Germinal center (tissue), 1 donor: ENCODE data around the gene MBD3.
A peak's percentile ranks its signal among the peaks of the same experiment; 100 is the strongest.

Source experiments
- DNase-seq: peaks from one replicate; pipeline ENCODE4 v3.0.0; 2012; ENCODE audit warnings: mixed read lengths, low spot score

Gene MBD3

DNA sequence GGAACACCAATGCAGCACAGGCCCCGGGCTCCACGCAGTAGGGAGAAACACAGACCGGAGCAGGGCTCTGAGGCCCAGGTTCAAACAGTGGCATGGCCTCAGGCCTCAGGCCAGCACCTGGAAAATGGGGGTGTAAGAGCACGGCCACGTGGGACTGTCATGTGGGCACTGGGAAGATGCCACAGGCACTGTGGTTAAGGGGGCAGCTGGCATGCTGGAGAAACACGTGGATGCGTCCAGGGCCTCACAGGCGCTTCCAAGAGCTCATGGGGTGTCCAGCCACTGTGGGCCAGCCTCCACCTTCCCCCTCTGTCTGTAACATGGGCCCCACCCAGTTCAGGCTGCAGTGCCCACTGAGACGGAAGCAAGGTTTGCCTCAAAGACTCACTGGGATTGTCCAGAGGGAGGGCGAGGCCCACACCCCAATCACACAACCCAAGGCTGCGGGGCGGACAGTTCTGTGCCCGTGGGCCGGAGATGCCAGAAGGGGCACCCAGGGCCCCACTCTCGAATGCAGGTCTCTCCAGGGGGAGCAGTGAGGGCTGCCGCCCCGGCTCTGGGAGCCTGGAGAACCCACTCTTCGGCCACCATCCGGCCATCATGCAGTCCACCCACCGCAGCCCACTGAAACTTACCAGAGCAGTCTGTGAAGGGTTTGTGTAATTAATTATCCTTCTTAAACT is 6.3 kb upstream of the MBD3 start:
- no peak for DNase-seq

DNA sequence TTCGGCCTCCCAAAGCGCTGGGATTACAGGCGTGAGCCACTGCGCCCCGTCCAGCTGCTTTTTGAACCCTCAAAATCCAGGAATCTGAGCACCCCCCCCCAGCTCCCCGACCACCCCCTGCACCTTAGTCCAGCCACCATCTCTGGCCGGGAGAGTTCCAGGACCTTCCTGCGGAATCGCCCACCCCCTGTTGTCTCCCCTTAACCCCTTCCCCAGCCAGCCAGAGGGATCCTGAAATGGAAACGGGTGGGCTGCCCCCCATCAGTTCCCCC is 772 bp upstream of the MBD3 start:
- no peak for DNase-seq

DNA sequence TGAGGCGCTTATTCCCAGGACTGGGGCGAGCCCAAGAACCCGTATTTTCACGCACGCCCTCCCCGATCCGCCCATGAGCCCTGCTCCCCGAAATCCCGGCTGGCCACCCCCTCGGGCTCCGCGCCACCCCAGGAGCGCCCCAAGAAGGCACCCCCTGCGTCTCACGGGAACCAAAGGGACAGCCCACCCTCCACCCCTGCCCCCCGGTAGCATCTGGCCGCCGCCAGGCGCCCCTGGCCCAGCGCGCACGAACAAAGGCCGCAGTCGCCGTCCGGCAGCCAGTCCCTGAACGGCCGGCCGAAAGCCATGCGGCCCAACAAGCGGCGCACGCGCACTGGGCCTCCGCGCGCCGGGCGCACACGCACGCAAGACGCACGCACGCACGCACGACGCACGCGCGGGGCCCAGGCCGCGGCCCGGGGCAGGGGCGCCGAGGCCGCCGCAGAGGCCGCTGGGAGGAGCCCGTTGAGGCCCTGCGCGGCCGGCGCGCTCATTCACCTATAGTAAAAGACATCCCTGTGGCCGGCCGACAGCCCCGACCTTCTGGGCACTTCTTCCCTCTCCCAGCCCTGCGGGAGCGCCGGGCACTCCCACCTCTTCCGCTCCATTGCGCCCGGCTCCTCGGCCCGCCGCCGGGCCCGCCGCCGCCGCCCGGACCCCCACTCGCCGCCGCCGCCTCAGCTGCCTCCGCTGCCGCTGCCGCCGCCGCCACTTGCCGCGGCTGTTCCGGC is 476 bp downstream of the MBD3 start:
- peak; percentile 95 for DNase-seq

- DNase-seq, result no peak
These were observed 1.1 kb downstream of the MBD3 start for GRCh38 chr19:1591421-1592023.

- no peak for DNase-seq
These were observed 1.8 kb downstream of the MBD3 start for GRCh38 chr19:1590641-1591397.

GRCh38 chr19:1587872-1588271 is 4.8 kb downstream of the MBD3 start:
- no peak for DNase-seq

- no peak for DNase-seq
These were observed 7.5 kb downstream of the MBD3 start for GRCh38 chr19:1585243-1585580.

- DNase-seq, result no peak
These were observed 8.0 kb downstream of the MBD3 start for GRCh38 chr19:1584500-1585242.

- no peak for DNase-seq
These were observed 10.5 kb downstream of the MBD3 start for GRCh38 chr19:1582201-1582600.

- no peak for DNase-seq
These were observed 11.7 kb downstream of the MBD3 start for GRCh38 chr19:1580957-1581356.

DNA sequence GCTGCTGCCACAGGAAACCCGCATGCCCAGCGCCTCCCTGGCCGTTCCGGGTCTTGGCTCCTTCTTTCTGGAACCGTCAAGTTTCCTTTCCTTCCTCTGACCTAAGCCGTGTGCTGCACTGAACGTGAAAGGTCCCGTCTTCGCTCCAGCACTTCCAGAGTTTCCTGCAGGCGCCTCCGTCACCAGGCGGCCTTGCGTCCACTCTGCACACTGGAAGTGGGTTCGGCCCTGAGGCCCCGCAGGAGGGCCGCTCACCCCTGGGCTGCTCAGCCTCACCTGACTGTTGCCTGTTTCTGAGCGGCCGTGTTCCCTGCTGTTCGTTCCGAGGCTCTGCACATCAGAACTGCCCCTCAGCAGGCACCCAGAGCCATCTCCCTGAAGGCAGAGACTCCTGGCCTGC is 12.3 kb downstream of the MBD3 start:
- DNase-seq, result no peak

GRCh38 chr19:1579222-1579621 is 13.4 kb downstream of the MBD3 start:
- no peak for DNase-seq

- no peak for DNase-seq
These were observed 14.6 kb downstream of the MBD3 start for GRCh38 chr19:1577929-1578618.

DNA sequence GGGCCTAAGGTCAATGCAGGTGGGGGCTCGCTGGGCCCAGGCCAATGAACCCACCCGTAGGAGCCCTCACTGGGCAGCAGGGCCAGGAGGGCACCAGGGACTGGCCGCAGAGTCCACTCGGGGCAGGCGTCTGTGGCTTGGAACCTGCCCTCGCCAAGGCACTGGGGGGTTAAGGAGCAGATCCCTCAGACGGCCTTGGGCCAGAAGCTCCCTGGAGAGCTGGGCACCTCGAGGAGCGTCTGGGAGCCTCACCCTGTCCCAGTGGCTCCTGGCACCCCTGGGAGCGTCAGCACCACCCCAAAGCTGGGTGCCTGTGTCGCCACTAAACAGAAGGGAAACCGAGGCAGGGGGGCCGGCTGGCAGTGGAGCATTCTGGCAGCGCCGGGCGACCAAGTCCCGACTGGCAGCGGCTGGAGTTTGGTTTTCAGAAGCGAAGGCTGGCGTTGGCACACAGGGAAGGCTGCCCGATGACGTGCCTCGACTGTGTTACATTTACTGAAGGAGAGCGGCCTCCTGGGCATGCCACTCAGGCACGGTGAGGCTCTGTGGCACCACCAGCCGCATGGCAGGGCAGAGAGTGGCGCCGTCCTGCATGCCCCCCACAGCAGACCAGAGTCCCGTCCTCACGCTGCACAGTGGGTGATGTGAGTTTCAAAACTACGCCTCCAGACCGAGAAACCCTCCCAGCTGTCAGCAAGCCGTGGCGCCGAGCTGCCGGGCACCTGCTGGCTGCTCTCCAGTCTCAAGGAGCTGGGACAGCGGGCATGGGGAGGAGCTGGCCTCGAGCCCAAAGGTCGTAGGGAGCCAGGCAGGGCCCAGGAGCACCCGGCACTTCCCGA is 15.4 kb downstream of the MBD3 start:
- no peak for DNase-seq

- DNase-seq, result no peak
These were observed 16.2 kb downstream of the MBD3 start for GRCh38 chr19:1576242-1577089.

GRCh38 chr19:1575323-1576241 is 17.1 kb downstream of the MBD3 start:
- no peak for DNase-seq

DNA sequence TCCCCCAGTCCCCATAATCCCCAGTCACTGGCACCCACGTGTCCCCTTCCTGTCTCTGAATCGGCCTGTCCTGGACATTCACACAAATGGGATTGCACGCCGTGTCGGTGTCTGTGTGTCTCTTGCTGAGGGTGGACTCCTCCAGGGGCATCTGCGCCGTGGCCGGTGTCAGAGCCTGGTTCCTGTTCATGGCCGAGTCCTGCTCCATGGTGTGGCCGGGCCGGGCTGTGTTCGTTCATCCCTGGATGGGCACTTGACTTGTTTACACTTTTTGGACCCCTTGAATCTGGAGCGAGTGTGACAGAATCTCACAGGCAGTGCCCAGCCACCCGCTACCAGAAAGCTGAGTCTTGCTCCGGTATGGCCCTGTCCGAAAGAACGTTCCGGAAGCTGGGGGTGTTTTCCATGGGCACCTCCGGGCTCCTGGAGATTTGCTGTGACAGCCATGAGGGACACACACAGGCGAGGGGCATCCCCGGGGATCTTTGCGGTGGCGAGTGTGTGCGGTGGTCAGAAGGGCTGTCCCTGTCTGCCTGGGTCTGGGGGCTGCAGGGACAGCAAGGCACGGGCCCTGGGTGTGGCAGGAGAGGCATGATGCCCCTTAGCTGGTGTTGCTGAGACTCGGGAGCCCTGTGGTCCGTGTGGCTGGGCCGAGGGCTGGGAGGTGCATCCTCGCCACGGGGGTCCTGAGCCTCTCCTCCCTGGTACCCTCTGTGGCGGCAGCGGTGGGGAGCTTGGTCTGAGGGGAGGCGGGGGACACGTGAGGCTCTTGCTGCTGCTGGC is 18.1 kb downstream of the MBD3 start:
- no peak for DNase-seq

DNA sequence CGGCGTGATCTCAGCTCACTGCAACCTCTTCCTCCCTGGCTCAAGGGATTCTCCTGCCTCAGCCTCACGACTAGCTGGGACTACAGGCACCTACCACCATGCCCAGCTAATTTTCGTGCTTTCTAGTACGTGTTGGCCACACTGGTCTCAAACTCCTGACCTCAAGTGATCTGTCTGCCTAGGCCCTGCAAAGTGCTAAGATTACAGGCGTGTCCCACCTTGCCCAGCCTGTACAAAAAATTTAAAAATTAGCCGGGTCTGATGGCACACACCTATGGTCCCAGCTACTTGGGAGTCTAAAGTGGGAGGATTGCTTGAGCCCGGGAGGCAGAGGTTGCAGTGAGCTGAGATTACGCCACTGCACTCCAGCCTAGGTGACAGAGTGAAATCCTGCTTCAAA is 19.9 kb downstream of the MBD3 start:
- no peak for DNase-seq
